ENCODE data around the gene DNAAF8.

DNA sequence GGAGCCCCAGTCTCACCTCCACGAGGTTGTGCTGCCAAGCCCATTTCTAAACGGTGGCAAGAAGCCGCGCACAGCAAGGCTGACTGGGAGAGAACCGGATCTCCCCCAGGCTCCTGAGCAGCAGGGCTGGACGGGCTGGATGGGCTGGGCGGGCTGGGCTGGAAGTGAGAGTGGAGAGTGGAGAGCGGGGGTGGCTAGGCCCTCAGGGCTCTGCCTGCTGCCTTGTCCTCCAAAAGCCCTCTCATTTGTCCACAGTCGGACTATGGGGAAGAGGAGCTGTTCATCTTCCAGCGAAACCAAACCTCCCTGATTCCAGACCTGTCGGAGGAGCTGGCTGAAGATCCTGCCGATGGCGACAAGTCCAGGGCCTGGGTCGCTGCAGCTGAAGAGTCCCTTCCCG is 3.2 kb downstream of the DNAAF8 start:
- TF ChIP-seq, protein P1, sequence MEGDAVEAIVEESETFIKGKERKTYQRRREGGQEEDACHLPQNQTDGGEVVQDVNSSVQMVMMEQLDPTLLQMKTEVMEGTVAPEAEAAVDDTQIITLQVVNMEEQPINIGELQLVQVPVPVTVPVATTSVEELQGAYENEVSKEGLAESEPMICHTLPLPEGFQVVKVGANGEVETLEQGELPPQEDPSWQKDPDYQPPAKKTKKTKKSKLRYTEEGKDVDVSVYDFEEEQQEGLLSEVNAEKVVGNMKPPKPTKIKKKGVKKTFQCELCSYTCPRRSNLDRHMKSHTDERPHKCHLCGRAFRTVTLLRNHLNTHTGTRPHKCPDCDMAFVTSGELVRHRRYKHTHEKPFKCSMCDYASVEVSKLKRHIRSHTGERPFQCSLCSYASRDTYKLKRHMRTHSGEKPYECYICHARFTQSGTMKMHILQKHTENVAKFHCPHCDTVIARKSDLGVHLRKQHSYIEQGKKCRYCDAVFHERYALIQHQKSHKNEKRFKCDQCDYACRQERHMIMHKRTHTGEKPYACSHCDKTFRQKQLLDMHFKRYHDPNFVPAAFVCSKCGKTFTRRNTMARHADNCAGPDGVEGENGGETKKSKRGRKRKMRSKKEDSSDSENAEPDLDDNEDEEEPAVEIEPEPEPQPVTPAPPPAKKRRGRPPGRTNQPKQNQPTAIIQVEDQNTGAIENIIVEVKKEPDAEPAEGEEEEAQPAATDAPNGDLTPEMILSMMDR (IDR thresholded peaks at IDR 0.05 in 4 of 5, conservative IDR thresholded peaks at IDR 0.05 in 1 of 5): no peak
- no peak for TF ChIP-seq POLR2A (IDR thresholded peaks at IDR 0.05)

Measured in gastrocnemius medialis (tissue), 4 donors.